Measurements from ENCODE around the gene CD84. TPM values are rescaled to one million over a fixed set of nuclear protein-coding genes. Genes with fewer than 3 reads are reported as not detected.

CD84 gene
- total and polyA plus RNA-seq, 12 donors = 1.0 to 29.9 (median 12.4) TPM

DNA sequence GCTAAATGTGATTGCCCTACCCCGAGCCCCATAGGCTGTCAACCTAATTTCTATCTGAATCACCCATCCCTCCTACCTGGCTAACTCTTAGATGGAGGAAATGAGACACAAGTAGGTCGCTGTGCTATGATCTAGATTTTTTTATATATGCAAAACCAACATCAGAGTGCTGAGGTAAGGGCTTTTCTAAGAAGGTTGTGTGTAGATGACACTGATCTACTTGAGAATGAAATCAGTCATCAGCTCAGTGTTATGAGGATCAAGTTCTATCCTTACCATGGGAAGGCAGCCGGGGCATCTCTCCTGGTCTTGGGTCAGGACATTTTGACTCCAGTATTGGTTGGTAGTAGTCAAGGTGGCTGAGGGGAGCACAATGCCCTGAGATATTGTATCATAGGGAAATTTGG, 43.9 kb upstream of the CD84 start:
- DNase-seq = no peak

DNA sequence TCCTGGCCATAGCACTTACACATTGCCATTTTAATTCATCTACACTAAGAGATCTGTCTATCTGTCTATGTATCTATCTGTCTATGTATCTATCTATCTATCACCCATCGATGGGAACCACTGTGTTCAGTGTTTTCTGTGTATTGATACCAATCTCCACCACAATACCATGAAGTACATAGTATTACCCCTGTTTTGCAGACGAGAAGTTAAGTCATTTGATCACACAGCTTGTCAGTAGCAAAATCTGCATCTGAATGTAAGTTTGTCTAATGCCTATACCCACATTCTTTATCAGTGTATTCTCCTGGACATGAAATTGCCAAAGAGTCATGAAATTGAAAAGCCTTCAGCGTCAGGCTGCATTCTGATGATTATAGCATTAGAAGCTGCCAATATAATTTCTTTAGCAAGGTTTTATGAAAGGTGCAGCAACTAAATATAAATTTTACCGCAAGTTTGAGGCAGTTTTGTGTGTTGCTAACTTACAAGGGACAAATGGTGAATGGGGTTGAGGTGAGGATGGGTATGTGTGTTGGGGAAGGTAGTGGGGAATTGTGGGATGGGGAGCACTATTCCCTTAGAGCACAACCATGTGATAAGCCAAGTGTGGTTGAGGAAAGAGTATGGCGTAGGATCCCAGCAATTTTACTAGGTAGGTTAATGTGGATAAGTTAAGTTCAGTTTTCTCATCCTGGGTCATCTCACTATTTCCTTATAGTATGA, 43.4 kb upstream of the CD84 start:
- no peaks in the 10 kb centered on the region for H3K9me3 ChIP-seq (replicated peaks in 1 of 3)
- H3K36me3 ChIP-seq (replicated peaks in 1 of 2) = no peaks in the 10 kb centered on the region
- no peak overlapping the region for H3K27ac ChIP-seq
- 72 to 79% (median 76%) methylated on average over 5 of the region's 5 CpGs for WGBS, 4 donors
- no peaks in the 10 kb centered on the region for H3K4me1 ChIP-seq (replicated peaks in 1 of 2)
- intact Hi-C loops (cut with DNase I) = no loop called here
- H3K4me3 ChIP-seq = no peak overlapping the region
- no peaks in the 10 kb centered on the region for H3K27me3 ChIP-seq
- no peak for DNase-seq
- TF ChIP-seq POLR2A (IDR thresholded peaks at IDR 0.05) = no peak
- TF ChIP-seq, protein P1, sequence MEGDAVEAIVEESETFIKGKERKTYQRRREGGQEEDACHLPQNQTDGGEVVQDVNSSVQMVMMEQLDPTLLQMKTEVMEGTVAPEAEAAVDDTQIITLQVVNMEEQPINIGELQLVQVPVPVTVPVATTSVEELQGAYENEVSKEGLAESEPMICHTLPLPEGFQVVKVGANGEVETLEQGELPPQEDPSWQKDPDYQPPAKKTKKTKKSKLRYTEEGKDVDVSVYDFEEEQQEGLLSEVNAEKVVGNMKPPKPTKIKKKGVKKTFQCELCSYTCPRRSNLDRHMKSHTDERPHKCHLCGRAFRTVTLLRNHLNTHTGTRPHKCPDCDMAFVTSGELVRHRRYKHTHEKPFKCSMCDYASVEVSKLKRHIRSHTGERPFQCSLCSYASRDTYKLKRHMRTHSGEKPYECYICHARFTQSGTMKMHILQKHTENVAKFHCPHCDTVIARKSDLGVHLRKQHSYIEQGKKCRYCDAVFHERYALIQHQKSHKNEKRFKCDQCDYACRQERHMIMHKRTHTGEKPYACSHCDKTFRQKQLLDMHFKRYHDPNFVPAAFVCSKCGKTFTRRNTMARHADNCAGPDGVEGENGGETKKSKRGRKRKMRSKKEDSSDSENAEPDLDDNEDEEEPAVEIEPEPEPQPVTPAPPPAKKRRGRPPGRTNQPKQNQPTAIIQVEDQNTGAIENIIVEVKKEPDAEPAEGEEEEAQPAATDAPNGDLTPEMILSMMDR (IDR thresholded peaks at IDR 0.05) = no peak

More for the DNA sequence above, 43.9 kb upstream of the CD84 start:
- Histone ChIP-seq H3K4me1 (replicated peaks in 1 of 2) (no peaks in the 10 kb centered on the region), H3K4me3 (no peak overlapping the region), H3K36me3 (replicated peaks in 1 of 2) (no peaks in the 10 kb centered on the region), H3K9me3 (replicated peaks in 1 of 3) (no peaks in the 10 kb centered on the region), H3K27me3 (no peaks in the 10 kb centered on the region), H3K27ac (no peak overlapping the region)
- intact Hi-C loops (cut with DNase I) = no loop called here
- no peak for TF ChIP-seq POLR2A (IDR thresholded peaks at IDR 0.05)
- TF ChIP-seq, protein P1 (IDR thresholded peaks at IDR 0.05) = no peak
- 77 to 89% (median 83%) methylated on average over 3 of the region's 3 CpGs for WGBS, 4 donors

DNA sequence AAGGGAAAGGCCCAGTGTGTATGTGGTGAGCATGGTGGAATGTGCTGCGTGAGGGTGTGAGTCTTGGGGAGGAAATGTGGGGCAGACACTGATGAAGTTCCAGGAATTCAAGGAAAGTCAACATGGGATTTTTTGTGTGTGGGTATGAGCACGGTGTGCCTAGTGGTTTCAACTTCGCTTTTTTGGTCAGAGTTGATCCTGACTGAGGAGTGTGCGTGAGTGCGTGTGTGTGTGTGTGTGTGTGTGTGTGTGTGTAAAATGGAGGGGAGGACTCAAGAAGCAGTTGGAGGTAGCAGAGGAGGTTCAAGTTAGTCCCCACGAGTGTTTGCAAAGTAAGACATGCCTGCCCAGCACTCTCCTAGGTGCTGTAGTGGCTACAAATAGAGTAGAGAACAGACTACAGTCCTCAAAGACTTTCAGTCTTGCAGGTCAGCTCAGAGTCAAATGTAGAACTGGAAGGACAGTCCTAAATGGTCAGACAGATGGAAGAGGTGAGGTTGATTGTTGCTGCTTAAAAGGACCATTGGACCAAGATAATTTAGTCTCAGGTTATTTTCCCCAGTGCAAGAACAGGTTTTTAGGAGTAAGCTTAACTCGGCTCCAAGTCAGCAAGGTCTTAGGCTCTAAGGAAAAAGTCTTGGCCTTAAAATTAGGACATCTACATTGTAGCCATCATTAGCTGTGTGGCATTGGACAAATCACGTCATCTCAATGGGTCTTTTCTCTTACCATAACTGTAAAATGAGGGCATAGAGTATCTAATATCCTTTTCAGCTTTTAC, 42.5 kb upstream of the CD84 start:
- no peak overlapping the region for H3K4me3 ChIP-seq
- no peaks in the 10 kb centered on the region for H3K4me1 ChIP-seq (replicated peaks in 1 of 2)
- intact Hi-C loops (cut with DNase I) = no loop called here
- TF ChIP-seq, protein P1 (IDR thresholded peaks at IDR 0.05) = no peak
- TF ChIP-seq POLR2A (IDR thresholded peaks at IDR 0.05) = no peak
- no peak overlapping the region for H3K27ac ChIP-seq
- DNase-seq = no peak
- no peaks in the 10 kb centered on the region for H3K9me3 ChIP-seq (replicated peaks in 1 of 3)
- no peaks in the 10 kb centered on the region for H3K27me3 ChIP-seq
- 67 to 78% (median 71%) methylated on average over 8 of the region's 8 CpGs for WGBS, 4 donors
- no peaks in the 10 kb centered on the region for H3K36me3 ChIP-seq (replicated peaks in 1 of 2)

DNA sequence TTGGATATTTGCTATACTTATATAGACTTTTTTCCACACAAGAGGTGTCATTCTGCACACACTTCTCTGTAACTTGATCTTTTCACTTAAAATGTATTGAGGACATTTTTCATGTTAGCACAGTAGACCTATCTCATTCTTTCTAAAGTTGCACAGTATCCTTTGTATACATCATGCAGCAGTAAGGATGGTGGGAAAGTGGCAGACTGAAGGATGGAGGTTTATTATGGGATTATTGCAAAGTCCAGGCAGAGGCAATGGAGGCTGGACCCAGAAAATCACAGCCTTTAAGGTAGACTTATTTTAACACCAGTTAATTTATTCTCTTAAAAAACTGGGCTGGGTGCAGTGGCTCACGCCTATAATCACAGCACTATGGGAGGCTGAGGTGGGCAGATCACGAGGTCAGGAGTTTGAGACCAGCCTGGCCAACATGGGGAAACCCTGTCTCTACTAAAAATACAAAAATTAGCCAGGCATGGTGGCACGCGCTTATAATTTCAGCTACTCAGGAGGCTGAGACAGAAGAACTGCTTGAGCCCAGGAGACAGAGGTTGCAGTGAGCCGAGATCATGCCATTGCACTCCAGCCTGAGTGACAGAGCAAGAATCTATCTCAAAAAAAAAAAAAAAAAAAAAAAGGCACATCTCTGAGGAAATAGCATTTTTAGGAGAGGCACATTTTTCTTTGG, 41.8 kb upstream of the CD84 start:
- DNase-seq = no peak
- Histone ChIP-seq H3K36me3 (replicated peaks in 1 of 2) (no peaks in the 10 kb centered on the region), H3K9me3 (replicated peaks in 1 of 3) (no peaks in the 10 kb centered on the region), H3K4me1 (replicated peaks in 1 of 2) (no peaks in the 10 kb centered on the region), H3K27me3 (no peaks in the 10 kb centered on the region), H3K27ac (no peak overlapping the region), H3K4me3 (no peak overlapping the region)
- no peak for TF ChIP-seq POLR2A (IDR thresholded peaks at IDR 0.05)
- TF ChIP-seq, protein P1 (IDR thresholded peaks at IDR 0.05) = no peak
- 74 to 82% (median 76%) methylated on average over 5 of the region's 5 CpGs for WGBS, 4 donors
- intact Hi-C loops (cut with DNase I) = no loop called here

Data from adrenal gland (tissue), 12 donors.